B cell (primary cell): ENCODE measurements around the gene TXNDC5.

ENCODE experiments used
- CTCF ChIP-seq: fragments of 200-600 bp; IDR thresholded peaks from one replicate; pipeline ENCODE4 v1.8.0; 2022; ENCODE audit warnings: antibody characterized with exemption, mild to moderate bottlenecking
- EZH2 ChIP-seq: IDR thresholded peaks from 2 replicates; pipeline ENCODE4 v1.6.1; 2012; ENCODE audit warnings: borderline replicate concordance, low read depth, mild to moderate bottlenecking, moderate library complexity, low read length; ENCODE audit not compliant: insufficient read depth, poor library complexity, severe bottlenecking

- TF ChIP-seq CTCF (no peak), EZH2 (no peak)
These were observed 47.9 kb upstream of the TXNDC5 start for GRCh38 chr6:7958464-7958863.
